DOHH2 (cell line): ENCODE results near the gene FAM117B.

ENCODE experiments used
- H3F3A ChIP-seq: fragments of 200-600 bp; sonication (generic), shearing (Covaris generic); 2 replicates; pipeline ENCODE4 v1.6.0; 2016; ENCODE audit warnings: antibody characterized with exemption, mild to moderate bottlenecking; ENCODE audit not compliant: control insufficient read depth, insufficient read depth
- H3K27ac ChIP-seq: fragments of 200-600 bp; sonication (generic); 2 replicates; pipeline ENCODE4 v1.5.1; 2014; ENCODE audit warnings: low read depth, mild to moderate bottlenecking, low read length, moderate library complexity
- H3K27me3 ChIP-seq: fragments of 200-600 bp; sonication (generic); 2 replicates; pipeline ENCODE4 v1.6.1; 2014; ENCODE audit warnings: mild to moderate bottlenecking, low read length, mixed read lengths; ENCODE audit not compliant: control insufficient read depth
- H3K36me3 ChIP-seq: fragments of 200-600 bp; sonication (generic); 2 replicates; pipeline ENCODE4 v1.6.1; 2014; ENCODE audit warnings: mild to moderate bottlenecking, low read length, moderate library complexity, mixed read lengths; ENCODE audit not compliant: control insufficient read depth
- H3K4me1 ChIP-seq: fragments of 200-600 bp; sonication (generic); 2 replicates; pipeline ENCODE4 v1.6.1; 2014; ENCODE audit warnings: mild to moderate bottlenecking, low read length, mixed read lengths; ENCODE audit not compliant: control insufficient read depth
- H3K4me2 ChIP-seq: fragments of 200-600 bp; sonication (generic); 2 replicates; pipeline ENCODE4 v1.6.0; 2014; ENCODE audit warnings: mild to moderate bottlenecking, low read length, moderate library complexity
- H3K4me3 ChIP-seq: fragments of 200-600 bp; sonication (generic); 2 replicates; pipeline ENCODE4 v1.5.1; 2014; ENCODE audit warnings: mild to moderate bottlenecking, low read length, mixed read lengths
- H3K79me2 ChIP-seq: fragments of 200-600 bp; sonication (generic); 2 replicates; pipeline ENCODE4 v1.6.1; 2014; ENCODE audit warnings: mild to moderate bottlenecking, low read length, mixed read lengths; ENCODE audit not compliant: control insufficient read depth
- H3K9me2 ChIP-seq: fragments of 200-600 bp; sonication (generic); replicated peaks from 2 replicates; pipeline ENCODE4 v1.6.1; 2014; ENCODE audit warnings: mild to moderate bottlenecking, low read length, mixed read lengths; ENCODE audit not compliant: control insufficient read depth
- H3K9me3 ChIP-seq: fragments of 200-600 bp; sonication (generic); 2 replicates; pipeline ENCODE4 v1.6.1; 2014; ENCODE audit warnings: antibody characterized with exemption, low read length, mixed read lengths; ENCODE audit not compliant: control insufficient read depth, insufficient read depth
- H4K20me1 ChIP-seq: fragments of 200-600 bp; sonication (generic); 2 replicates; pipeline ENCODE4 v1.6.0; 2014; ENCODE audit warnings: low read depth, mild to moderate bottlenecking, antibody characterized with exemption, low read length, moderate library complexity; ENCODE audit not compliant: control insufficient read depth, insufficient read depth
- CTCF ChIP-seq: fragments of 200-600 bp; sonication (generic); IDR thresholded peaks from one replicate; pipeline ENCODE4 v1.5.1; 2014; ENCODE audit warnings: antibody characterized with exemption, mild to moderate bottlenecking, low read depth, low read length; ENCODE audit not compliant: poor library complexity, severe bottlenecking
- EZH2phosphoT487 ChIP-seq: fragments of 200-600 bp; sonication (generic); IDR thresholded peaks from 2 replicates; pipeline ENCODE4 v1.6.1; 2017; ENCODE audit warnings: borderline replicate concordance, mild to moderate bottlenecking, antibody characterized with exemption, low read length, moderate library complexity, mixed read lengths

FAM117B gene

GRCh38 chr2:202768273-202768672, 133.5 kb downstream of the FAM117B start:
- no peaks in the 10 kb centered on the region for H3K4me1 ChIP-seq
- H3K9me2 ChIP-seq: no peaks in the 10 kb centered on the region
- H3K27ac ChIP-seq: no peak overlapping the region
- H3K4me2 ChIP-seq: no peak overlapping the region
- H3K79me2 ChIP-seq: no peaks in the 10 kb centered on the region
- peaks cover 4% of the 10 kb centered on the region for H3K36me3 ChIP-seq
- H3K27me3 ChIP-seq: no peaks in the 10 kb centered on the region
- no peaks in the 10 kb centered on the region for H4K20me1 ChIP-seq
- H3F3A ChIP-seq: no peaks in the 10 kb centered on the region
- no peak for TF ChIP-seq CTCF
- TF ChIP-seq EZH2phosphoT487: no peak
- no peak overlapping the region for H3K4me3 ChIP-seq
- H3K9me3 ChIP-seq: no peaks in the 10 kb centered on the region

GRCh38 chr2:202769201-202769600, 134.4 kb downstream of the FAM117B start:
- H3K4me2 ChIP-seq: no peak overlapping the region
- H3K36me3 ChIP-seq: peaks cover 7% of the 10 kb centered on the region
- H4K20me1 ChIP-seq: no peaks in the 10 kb centered on the region
- no peaks in the 10 kb centered on the region for H3K27me3 ChIP-seq
- no peak overlapping the region for H3K4me3 ChIP-seq
- H3K4me1 ChIP-seq: no peaks in the 10 kb centered on the region
- no peaks in the 10 kb centered on the region for H3K9me3 ChIP-seq
- H3K27ac ChIP-seq: no peak overlapping the region
- no peaks in the 10 kb centered on the region for H3K9me2 ChIP-seq
- no peaks in the 10 kb centered on the region for H3K79me2 ChIP-seq
- TF ChIP-seq CTCF (no peak), EZH2phosphoT487 (no peak)
- H3F3A ChIP-seq: no peaks in the 10 kb centered on the region

- no peaks in the 10 kb centered on the region for H3F3A ChIP-seq
- no peaks in the 10 kb centered on the region for H3K4me1 ChIP-seq
- H3K27ac ChIP-seq: no peak overlapping the region
- no peaks in the 10 kb centered on the region for H3K9me2 ChIP-seq
- no peaks in the 10 kb centered on the region for H3K9me3 ChIP-seq
- no peaks in the 10 kb centered on the region for H3K79me2 ChIP-seq
- TF ChIP-seq CTCF: no peak
- no peak for TF ChIP-seq EZH2phosphoT487
- no peak overlapping the region for H3K4me2 ChIP-seq
- H3K36me3 ChIP-seq: peaks cover 4% of the 10 kb centered on the region; the same call in 1 of the 2 replicates
- no peaks in the 10 kb centered on the region for H3K27me3 ChIP-seq
- H3K4me3 ChIP-seq: no peak overlapping the region
- no peaks in the 10 kb centered on the region for H4K20me1 ChIP-seq
These were observed 136.6 kb downstream of the FAM117B start for GRCh38 chr2:202771336-202771735.
